Measurements from ENCODE around the gene IARS1. TPM values are rescaled to one million over a fixed set of nuclear protein-coding genes. Genes with fewer than 3 reads are reported as not detected.

Gene IARS1
- polyA plus RNA-seq, 1 donor: 138 TPM

- no peak for DNase-seq
These were observed 4.1 kb upstream of the IARS1 start for GRCh38 chr9:92297611-92298010.

- DNase-seq: no peak
These were observed 2.3 kb upstream of the IARS1 start for GRCh38 chr9:92295827-92296258.

- no peak for DNase-seq
These were observed 1.8 kb upstream of the IARS1 start for GRCh38 chr9:92295240-92295790.

GRCh38 chr9:92294297-92294676, 790 bp upstream of the IARS1 start:
- DNase-seq: no peak

- no peak for DNase-seq
These were observed 482 bp downstream of the IARS1 start for GRCh38 chr9:92293075-92293354.

GRCh38 chr9:92292338-92293074, 991 bp downstream of the IARS1 start:
- no peak for DNase-seq

GRCh38 chr9:92291577-92291976, 1.9 kb downstream of the IARS1 start:
- DNase-seq: no peak

GRCh38 chr9:92290785-92291429, 2.6 kb downstream of the IARS1 start:
- no peak for DNase-seq

GRCh38 chr9:92289708-92290390, 3.6 kb downstream of the IARS1 start:
- no peak for DNase-seq

- no peak for DNase-seq
These were observed 14.2 kb downstream of the IARS1 start for GRCh38 chr9:92279302-92279701.

GRCh38 chr9:92278110-92278509, 15.4 kb downstream of the IARS1 start:
- DNase-seq: no peak

GRCh38 chr9:92276331-92277032, 17.0 kb downstream of the IARS1 start:
- peak; percentile 65 for DNase-seq

- DNase-seq: no peak
These were observed 18.0 kb downstream of the IARS1 start for GRCh38 chr9:92275541-92275940.

GRCh38 chr9:92270511-92270910, 23.0 kb downstream of the IARS1 start:
- DNase-seq: no peak

- no peak for DNase-seq
These were observed 27.0 kb downstream of the IARS1 start for GRCh38 chr9:92266486-92266885.

- DNase-seq: no peak
These were observed 28.3 kb downstream of the IARS1 start for GRCh38 chr9:92265154-92265553.

GRCh38 chr9:92263131-92263530, 30.4 kb downstream of the IARS1 start:
- DNase-seq: no peak

GRCh38 chr9:92257327-92257726, 36.2 kb downstream of the IARS1 start:
- no peak for DNase-seq

- DNase-seq: peak; percentile 54
These were observed 38.8 kb downstream of the IARS1 start for GRCh38 chr9:92254381-92255337.

GRCh38 chr9:92253656-92254055, 39.8 kb downstream of the IARS1 start:
- no peak for DNase-seq

- DNase-seq: no peak
These were observed 45.5 kb downstream of the IARS1 start for GRCh38 chr9:92247981-92248380.
